ENCODE results near the gene ASB16. TPM values are rescaled to one million over a fixed set of nuclear protein-coding genes. Genes with fewer than 3 reads are reported as not detected.

Gene ASB16
- total and polyA plus RNA-seq, 2 donors (not counting 1 experiment from before 2014, with no cell fraction given), result not detected

DNA sequence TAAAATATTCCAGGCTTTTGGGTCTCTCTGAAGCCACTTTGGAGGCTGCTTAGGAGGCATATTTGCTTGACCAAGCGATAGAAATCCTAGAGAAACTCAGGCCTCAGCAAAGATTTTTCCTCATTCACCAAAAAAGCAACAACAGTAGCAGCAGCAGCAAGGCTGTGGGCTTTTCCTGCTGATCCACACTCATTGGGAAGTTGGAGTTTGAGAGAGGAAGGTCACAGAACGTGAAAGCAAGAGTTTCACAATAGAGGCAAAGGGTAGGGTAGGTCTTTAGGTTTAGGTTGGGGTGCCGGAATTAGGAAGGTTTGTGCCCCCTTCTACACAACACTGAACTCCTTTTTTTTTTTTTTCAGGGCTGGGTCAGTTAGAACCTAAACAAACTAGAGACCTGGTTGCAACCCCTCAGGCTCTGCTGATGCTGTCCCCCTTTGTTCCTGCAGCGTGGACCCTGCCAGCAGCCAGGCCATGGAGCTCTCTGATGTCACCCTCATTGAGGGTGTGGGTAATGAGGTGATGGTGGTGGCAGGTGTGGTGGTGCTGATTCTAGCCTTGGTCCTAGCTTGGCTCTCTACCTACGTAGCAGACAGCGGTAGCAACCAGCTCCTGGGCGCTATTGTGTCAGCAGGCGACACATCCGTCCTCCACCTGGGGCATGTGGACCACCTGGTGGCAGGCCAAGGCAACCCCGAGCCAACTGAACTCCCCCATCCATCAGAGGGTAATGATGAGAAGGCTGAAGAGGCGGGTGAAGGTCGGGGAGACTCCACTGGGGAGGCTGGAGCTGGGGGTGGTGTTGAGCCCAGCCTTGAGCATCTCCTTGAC lies 18.3 kb downstream of the ASB16 start:
- Histone ChIP-seq H3K4me2 (replicated peaks; ENCODE audit: low read depth, low read length, poor library complexity, severe bottlenecking) (peak overlapping the region; percentile 88), H3K79me2 (ENCODE audit: control insufficient read depth, insufficient read depth, low read length) (peaks cover 52% of the 10 kb centered on the region), H4K20me1 (ENCODE audit: control insufficient read depth, insufficient read depth, low read length, poor library complexity, severe bottlenecking) (peaks cover 39% of the 10 kb centered on the region), H3K36me3 (replicated peaks in 1 of 2; ENCODE audit: control extremely low read depth in 1 of 2, control insufficient read depth in 1 of 2, extremely low read depth in 1 of 2, insufficient read depth in 2 of 2, low read length in 1 of 2) (peaks cover 0 to 33% of the 10 kb centered on the region in 2 experiments), H3K4me3 (ENCODE audit: control extremely low read depth in 1 of 5, extremely low read depth in 1 of 5, insufficient read depth in 1 of 5, low read depth in 2 of 5, low read length in 4 of 5) (no peak overlapping the region), H3K9me3 (ENCODE audit: control extremely low read depth in 1 of 3, control insufficient read depth in 2 of 3, insufficient read depth in 1 of 3, low read length in 2 of 3) (no peaks in the 10 kb centered on the region), H2AFZ (ENCODE audit: insufficient read depth, low read depth, low read length, poor library complexity, severe bottlenecking) (no peak overlapping the region), H3K9ac (ENCODE audit: low read length) (no peak overlapping the region), H3K4me1 (ENCODE audit: control insufficient read depth in 2 of 2, insufficient read depth in 2 of 2, low read length in 2 of 2) (peaks cover 22 to 26% of the 10 kb centered on the region in 2 donors), H3K27me3 (replicated peaks in 1 of 4; ENCODE audit: control extremely low read depth in 1 of 4, control insufficient read depth in 3 of 4, insufficient read depth in 4 of 4, low read length in 3 of 4) (no peaks in the 10 kb centered on the region), H3K27ac (ENCODE audit: low read length in 2 of 2) (peak overlapping the region in 1 of 2 donors; percentile 97)
- H3K27ac Mint-ChIP-seq, result peak overlapping the region; percentile 100
- intact Hi-C loops (cut with micrococcal nuclease), result no loop called here
- ATAC-seq (ENCODE audit: low read depth) (no peak), DNase-seq (no peak)
- no peaks in the 10 kb centered on the region for H3K9me3 Mint-ChIP-seq (ENCODE audit: insufficient read depth)
- WGBS (ENCODE audit: insufficient coverage), result 93% methylated on average over 3 of the region's 12 CpGs
- TF ChIP-seq CTCF (IDR thresholded peaks at IDR 0.05) (no peak), EZH2 (IDR thresholded peaks at IDR 0.05; ENCODE audit: borderline replicate concordance, insufficient read depth, low read depth, low read length, poor library complexity, severe bottlenecking) (no peak)
- POLR2A ChIA-PET, result interaction anchor here (0.9 kb wide), 1 partner anchor 11 kb away, joined by 12 read pairs; the partner anchor contains the start of gene ATXN7L3
- no peaks in the 10 kb centered on the region for H3K27me3 Mint-ChIP-seq
- CTCF ChIA-PET, result interaction anchor here (1.0 to 1.4 kb wide), 4 partner anchors 9 to 47 kb away, joined by 4 to 5 read pairs (median 4); partner anchors contain the start of gene HROB
- H3K4me1 Mint-ChIP-seq, result peaks cover 34% of the 10 kb centered on the region
- H3K4me3 Mint-ChIP-seq, result peak overlapping the region; percentile 98

GRCh38 chr17:44190481-44190880 lies 20.0 kb downstream of the ASB16 start:
- CTCF ChIA-PET, result interaction anchor here (1.4 kb wide), 1 partner anchor 12 kb away, joined by 4 read pairs; no protein-coding TSS in a partner anchor
- ATAC-seq (ENCODE audit: low read depth) (no peak), DNase-seq (no peak)
- H4K20me1 ChIP-seq (ENCODE audit: control insufficient read depth, insufficient read depth, low read length, poor library complexity, severe bottlenecking), result peaks cover 24% of the 10 kb centered on the region
- no peaks in the 10 kb centered on the region for H3K27me3 Mint-ChIP-seq
- no peak overlapping the region for H2AFZ ChIP-seq (ENCODE audit: insufficient read depth, low read depth, low read length, poor library complexity, severe bottlenecking)
- no peak overlapping the region for H3K4me2 ChIP-seq (replicated peaks; ENCODE audit: low read depth, low read length, poor library complexity, severe bottlenecking)
- H3K4me3 Mint-ChIP-seq, result peak overlapping the region; percentile 4
- POLR2A ChIA-PET, result interaction anchor here (1.0 kb wide), 1 partner anchor 29 kb away, joined by 4 read pairs; the partner anchor contains the start of gene UBTF
- no peaks in the 10 kb centered on the region for H3K9me3 ChIP-seq (ENCODE audit: control extremely low read depth in 1 of 3, control insufficient read depth in 2 of 3, insufficient read depth in 1 of 3, low read length in 2 of 3)
- H3K27ac ChIP-seq (ENCODE audit: low read length in 2 of 2), result no peak overlapping the region
- intact Hi-C loops (cut with micrococcal nuclease), result no loop called here
- TF ChIP-seq CTCF (IDR thresholded peaks at IDR 0.05) (no peak), EZH2 (IDR thresholded peaks at IDR 0.05; ENCODE audit: borderline replicate concordance, insufficient read depth, low read depth, low read length, poor library complexity, severe bottlenecking) (no peak)
- H3K79me2 ChIP-seq (ENCODE audit: control insufficient read depth, insufficient read depth, low read length), result peaks cover 46% of the 10 kb centered on the region
- H3K4me3 ChIP-seq (ENCODE audit: control extremely low read depth in 1 of 5, extremely low read depth in 1 of 5, insufficient read depth in 1 of 5, low read depth in 2 of 5, low read length in 4 of 5), result no peak overlapping the region
- 97% methylated on average over 5 of the region's 10 CpGs for whole genome bisulfite sequencing (ENCODE audit: insufficient coverage)
- peak overlapping the region; percentile 12 for H3K27ac Mint-ChIP-seq
- H3K4me1 Mint-ChIP-seq, result peaks cover 27% of the 10 kb centered on the region
- peaks cover 5 to 49% of the 10 kb centered on the region in 2 experiments for H3K36me3 ChIP-seq (replicated peaks in 1 of 2; ENCODE audit: control extremely low read depth in 1 of 2, control insufficient read depth in 1 of 2, extremely low read depth in 1 of 2, insufficient read depth in 2 of 2, low read length in 1 of 2)
- no peaks in the 10 kb centered on the region for H3K9me3 Mint-ChIP-seq (ENCODE audit: insufficient read depth)
- peaks cover 16 to 20% of the 10 kb centered on the region in 2 donors for H3K4me1 ChIP-seq (ENCODE audit: control insufficient read depth in 2 of 2, insufficient read depth in 2 of 2, low read length in 2 of 2)
- no peak overlapping the region for H3K9ac ChIP-seq (ENCODE audit: low read length)
- no peaks in the 10 kb centered on the region for H3K27me3 ChIP-seq (replicated peaks in 1 of 4; ENCODE audit: control extremely low read depth in 1 of 4, control insufficient read depth in 3 of 4, insufficient read depth in 4 of 4, low read length in 3 of 4)

Data from B cell (primary cell).